Neural progenitor cell (in vitro differentiated cells): ENCODE results near the gene FFAR2.

ENCODE experiments used
- EZH2 ChIP-seq: fragments of 200-600 bp; sonication (generic); IDR thresholded peaks from 2 replicates; pipeline ENCODE4 v1.6.1; 2017; ENCODE audit warnings: antibody characterized with exemption, mild to moderate bottlenecking, moderate library complexity
- TF ChIP-seq, protein P1 (sequence below): fragments of 200-600 bp; sonication (generic); IDR thresholded peaks from 2 replicates; pipeline ENCODE4 v1.5.1; 2017; ENCODE audit warnings: antibody characterized with exemption, mild to moderate bottlenecking

DNA sequence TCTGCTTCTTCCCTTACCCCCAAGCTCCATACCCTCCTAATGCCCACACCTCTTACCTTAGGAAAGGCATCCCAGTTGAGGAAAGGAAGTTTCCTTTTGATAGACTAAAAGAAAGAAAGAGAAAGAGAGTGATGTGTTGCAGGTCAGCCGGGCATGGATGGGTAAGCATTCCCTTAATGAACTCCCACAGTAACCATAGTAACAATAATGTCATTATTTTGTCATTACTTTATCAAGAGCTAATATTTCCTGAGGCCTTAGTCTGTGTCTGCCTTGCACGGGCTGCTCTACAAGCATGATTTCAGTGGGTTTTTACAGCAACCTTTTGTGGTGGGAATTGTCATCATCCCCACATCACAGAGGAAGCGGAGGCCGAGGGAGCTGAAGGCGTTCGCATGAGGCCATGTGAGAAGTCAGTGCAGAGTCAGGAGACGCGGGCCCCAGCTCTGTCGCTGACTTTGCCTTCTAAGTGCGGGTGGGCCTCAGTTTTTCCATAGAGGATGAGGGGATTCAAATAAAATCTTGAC is 39.7 kb downstream of the FFAR2 start:
- TF ChIP-seq, protein P1, sequence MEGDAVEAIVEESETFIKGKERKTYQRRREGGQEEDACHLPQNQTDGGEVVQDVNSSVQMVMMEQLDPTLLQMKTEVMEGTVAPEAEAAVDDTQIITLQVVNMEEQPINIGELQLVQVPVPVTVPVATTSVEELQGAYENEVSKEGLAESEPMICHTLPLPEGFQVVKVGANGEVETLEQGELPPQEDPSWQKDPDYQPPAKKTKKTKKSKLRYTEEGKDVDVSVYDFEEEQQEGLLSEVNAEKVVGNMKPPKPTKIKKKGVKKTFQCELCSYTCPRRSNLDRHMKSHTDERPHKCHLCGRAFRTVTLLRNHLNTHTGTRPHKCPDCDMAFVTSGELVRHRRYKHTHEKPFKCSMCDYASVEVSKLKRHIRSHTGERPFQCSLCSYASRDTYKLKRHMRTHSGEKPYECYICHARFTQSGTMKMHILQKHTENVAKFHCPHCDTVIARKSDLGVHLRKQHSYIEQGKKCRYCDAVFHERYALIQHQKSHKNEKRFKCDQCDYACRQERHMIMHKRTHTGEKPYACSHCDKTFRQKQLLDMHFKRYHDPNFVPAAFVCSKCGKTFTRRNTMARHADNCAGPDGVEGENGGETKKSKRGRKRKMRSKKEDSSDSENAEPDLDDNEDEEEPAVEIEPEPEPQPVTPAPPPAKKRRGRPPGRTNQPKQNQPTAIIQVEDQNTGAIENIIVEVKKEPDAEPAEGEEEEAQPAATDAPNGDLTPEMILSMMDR, result no peak
- TF ChIP-seq EZH2, result no peak
